Body of pancreas (tissue), 4 donors: Measurements from ENCODE around the gene HS6ST3. TPM values are rescaled to one million over a fixed set of nuclear protein-coding genes. Genes with fewer than 3 reads are reported as not detected.

Experiments
- ATAC-seq: fragments of 150-250 bp; one replicate; pipeline ENCODE4 v1.9.1; 2016
- DNase-seq, 4 donors: peaks; one replicate each; pipeline ENCODE4 v3.0.0-alpha.2; 2019
- H3K27ac ChIP-seq, 4 donors: fragments of 200-600 bp; sonication (generic); 1 replicate in 3 of 4; 2 replicates in 1 of 4; pipeline versions ENCODE4 v1.5.1 to v1.6.1; 2016 to 2019; ENCODE audit warnings: mild to moderate bottlenecking in 1 of 4, mixed read lengths in 1 of 4, moderate library complexity in 1 of 4
- H3K27me3 ChIP-seq, 2 donors: fragments of 200-600 bp; sonication (generic); one replicate each; pipeline ENCODE4 v1.6.0; 2016; ENCODE audit warnings: mild to moderate bottlenecking in 1 of 2
- H3K36me3 ChIP-seq, 2 donors: fragments of 200-600 bp; sonication (generic); replicated peaks in 1 of 2; 2 replicates each; pipeline ENCODE4 v1.5.1; 2016; ENCODE audit warnings: low read depth in 2 of 2; ENCODE audit not compliant: insufficient read depth in 1 of 2
- H3K4me1 ChIP-seq: fragments of 200-600 bp; sonication (generic); one replicate; pipeline ENCODE4 v1.6.0; 2016
- H3K4me3 ChIP-seq, 2 donors: fragments of 200-600 bp; sonication (generic); 1 replicate in 1 of 2; 2 replicates in 1 of 2; pipeline ENCODE4 v1.5.1; 2016 to 2019
- H3K9me3 ChIP-seq, 3 donors: fragments of 200-600 bp; sonication (generic); 1 replicate in 2 of 3; 2 replicates in 1 of 3; pipeline ENCODE4 v1.5.1; 2016
- CTCF ChIP-seq, 7 experiments: fragments of 450-650 bp in 4 of 7; fragments of 200-600 bp in 3 of 7; sonication (generic) in 3 of 7; IDR thresholded peaks; one replicate each; pipeline ENCODE4 v1.5.1; 2016 to 2019; ENCODE audit warnings: antibody characterized with exemption in 7 of 7
- POLR2A ChIP-seq, 3 donors: fragments of 450-650 bp; IDR thresholded peaks; one replicate each; pipeline ENCODE4 v1.6.1; 2016; ENCODE audit warnings: antibody characterized with exemption in 3 of 3, mild to moderate bottlenecking in 2 of 3
- WGBS, 2 donors: methylation state at CpG; one replicate each; pipeline ENCODE4 v1.1.5; 2017; 5-methylcytosine and 5-hydroxymethylcytosine counted together
- intact Hi-C: fragments of 100-400 bp; cut with DNase I; formaldehyde crosslinking; loops from one replicate; pipeline ENCODE4 v1.15.1; 2023
- total RNA-seq, 2 donors: library from RNA; depleted of rRNA; stranded (reverse); fragments of >200 nt; gene quantifications; one replicate each; pipeline ENCODE4 v1.1.0, GENCODE V29; 2016

HS6ST3 gene
- total RNA-seq, 2 donors from 2014 or later, result 1.3 to 2.3 TPM

GRCh38 chr13:96816261-96816660 lies 726.4 kb downstream of the HS6ST3 start:
- WGBS, 2 donors, result 61 to 74% methylated on average over 4 of the region's 4 CpGs
- no peaks in the 10 kb centered on the region for H3K9me3 ChIP-seq
- DNase-seq, result no peak
- H3K27ac ChIP-seq, result no peak overlapping the region
- peak; percentile 30 for ATAC-seq
- no peaks in the 10 kb centered on the region for H3K36me3 ChIP-seq
- no peak overlapping the region for H3K4me3 ChIP-seq
- H3K4me1 ChIP-seq, result peaks cover 8% of the 10 kb centered on the region
- TF ChIP-seq POLR2A (IDR thresholded peaks at IDR 0.05), result no peak
- no peak for TF ChIP-seq CTCF (IDR thresholded peaks at IDR 0.05)
- no peaks in the 10 kb centered on the region for H3K27me3 ChIP-seq
- intact Hi-C loops, result loop anchor here (10.0 kb wide), 1 partner anchor 801 kb away; no protein-coding TSS in a partner anchor

- Histone ChIP-seq H3K4me1 (peaks cover 8% of the 10 kb centered on the region), H3K27ac (no peak overlapping the region), H3K4me3 (no peak overlapping the region), H3K36me3 (no peaks in the 10 kb centered on the region), H3K27me3 (no peaks in the 10 kb centered on the region), H3K9me3 (no peaks in the 10 kb centered on the region)
- intact Hi-C loops, result loop anchor here (10.0 kb wide), 1 partner anchor 802 kb away; no protein-coding TSS in a partner anchor
- DNase-seq, result no peak
- 75 to 76% methylated on average over 9 of the region's 9 CpGs for WGBS, 2 donors
- no peak for ATAC-seq
- TF ChIP-seq CTCF (IDR thresholded peaks at IDR 0.05) (no peak), POLR2A (IDR thresholded peaks at IDR 0.05) (no peak)
Measured at GRCh38 chr13:96816874-96817273, 727.0 kb downstream of the HS6ST3 start.

- intact Hi-C loops, result loop anchor here (10.0 kb wide), 1 partner anchor 803 kb away; no protein-coding TSS in a partner anchor
- TF ChIP-seq CTCF (IDR thresholded peaks at IDR 0.05) (peak; percentile 6 to 60 (median 52)), POLR2A (IDR thresholded peaks at IDR 0.05) (no peak)
- H3K27me3 ChIP-seq, result no peaks in the 10 kb centered on the region
- WGBS, 2 donors, result 9% methylated on average over 4 of the region's 4 CpGs
- H3K4me3 ChIP-seq, result no peak overlapping the region
- H3K9me3 ChIP-seq, result no peaks in the 10 kb centered on the region
- H3K36me3 ChIP-seq, result no peaks in the 10 kb centered on the region
- H3K4me1 ChIP-seq, result peaks cover 8% of the 10 kb centered on the region
- ATAC-seq (no peak), DNase-seq (no peak)
- no peak overlapping the region for H3K27ac ChIP-seq
Measured at GRCh38 chr13:96817336-96817941, 727.5 kb downstream of the HS6ST3 start.

GRCh38 chr13:96819375-96819774 lies 729.5 kb downstream of the HS6ST3 start:
- TF ChIP-seq POLR2A (IDR thresholded peaks at IDR 0.05) (no peak), CTCF (IDR thresholded peaks at IDR 0.05) (no peak)
- ATAC-seq, result no peak
- Histone ChIP-seq H3K9me3 (no peaks in the 10 kb centered on the region), H3K4me1 (peaks cover 8% of the 10 kb centered on the region), H3K36me3 (no peaks in the 10 kb centered on the region), H3K27ac (no peak overlapping the region), H3K4me3 (no peak overlapping the region), H3K27me3 (no peaks in the 10 kb centered on the region)
- WGBS, 2 donors, result 89 to 92% methylated on average over 5 of the region's 5 CpGs
- DNase-seq, result no peak
- intact Hi-C loops, result loop anchor here (10.0 kb wide), 1 partner anchor 805 kb away; no protein-coding TSS in a partner anchor

GRCh38 chr13:96821381-96821780 lies 731.5 kb downstream of the HS6ST3 start:
- H3K4me1 ChIP-seq, result peaks cover 8% of the 10 kb centered on the region
- intact Hi-C loops, result no loop called here
- 89 to 94% methylated on average over 1 of the region's 1 CpG for WGBS, 2 donors
- no peak overlapping the region for H3K4me3 ChIP-seq
- DNase-seq, result no peak
- no peaks in the 10 kb centered on the region for H3K36me3 ChIP-seq
- no peak overlapping the region for H3K27ac ChIP-seq
- no peaks in the 10 kb centered on the region for H3K27me3 ChIP-seq
- H3K9me3 ChIP-seq, result no peaks in the 10 kb centered on the region
- TF ChIP-seq POLR2A (IDR thresholded peaks at IDR 0.05), result no peak
- no peak for TF ChIP-seq CTCF (IDR thresholded peaks at IDR 0.05)
- ATAC-seq, result no peak
